HG02870 (cell line): ENCODE data around the gene GFI1.

Experiments
- ATAC-seq: cut with Tn5 transposase; IDR thresholded peaks from one replicate; pipeline ENCODE4 v1.9.1; 2021; ENCODE audit warnings: mild to moderate bottlenecking, moderate library complexity; ENCODE audit not compliant: unreplicated experiment

Gene GFI1

DNA sequence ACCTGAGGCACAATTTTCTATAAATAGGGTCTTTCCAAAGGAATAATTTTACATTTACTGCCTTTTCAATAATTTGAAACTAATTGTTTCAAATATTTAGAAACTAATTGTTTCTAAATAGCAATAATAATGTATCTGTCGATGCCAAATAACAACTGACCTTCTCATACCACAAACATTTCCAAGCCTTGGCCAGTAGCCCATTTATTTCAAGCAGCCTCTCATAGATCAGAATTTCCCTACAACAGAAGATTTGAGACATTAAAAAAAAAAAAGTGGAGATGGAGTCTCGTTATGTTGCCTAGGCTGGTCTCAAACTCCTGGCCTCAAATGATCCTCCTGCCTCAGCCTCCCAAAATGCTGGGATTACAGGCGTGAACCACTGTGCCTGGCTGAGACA, 2.1 kb upstream of the GFI1 start:
- ATAC-seq = no peak

GRCh38 chr1:92488416-92488815, 1.7 kb upstream of the GFI1 start:
- ATAC-seq = no peak

GRCh38 chr1:92487078-92487605, 417 bp upstream of the GFI1 start:
- ATAC-seq = no peak

GRCh38 chr1:92485381-92486250, 1.1 kb downstream of the GFI1 start:
- ATAC-seq = peak; percentile 45

- peak; percentile 23 for ATAC-seq
Observed at GRCh38 chr1:92484472-92485380, 2.0 kb downstream of the GFI1 start.

GRCh38 chr1:92483610-92484471, 2.9 kb downstream of the GFI1 start:
- no peak for ATAC-seq

DNA sequence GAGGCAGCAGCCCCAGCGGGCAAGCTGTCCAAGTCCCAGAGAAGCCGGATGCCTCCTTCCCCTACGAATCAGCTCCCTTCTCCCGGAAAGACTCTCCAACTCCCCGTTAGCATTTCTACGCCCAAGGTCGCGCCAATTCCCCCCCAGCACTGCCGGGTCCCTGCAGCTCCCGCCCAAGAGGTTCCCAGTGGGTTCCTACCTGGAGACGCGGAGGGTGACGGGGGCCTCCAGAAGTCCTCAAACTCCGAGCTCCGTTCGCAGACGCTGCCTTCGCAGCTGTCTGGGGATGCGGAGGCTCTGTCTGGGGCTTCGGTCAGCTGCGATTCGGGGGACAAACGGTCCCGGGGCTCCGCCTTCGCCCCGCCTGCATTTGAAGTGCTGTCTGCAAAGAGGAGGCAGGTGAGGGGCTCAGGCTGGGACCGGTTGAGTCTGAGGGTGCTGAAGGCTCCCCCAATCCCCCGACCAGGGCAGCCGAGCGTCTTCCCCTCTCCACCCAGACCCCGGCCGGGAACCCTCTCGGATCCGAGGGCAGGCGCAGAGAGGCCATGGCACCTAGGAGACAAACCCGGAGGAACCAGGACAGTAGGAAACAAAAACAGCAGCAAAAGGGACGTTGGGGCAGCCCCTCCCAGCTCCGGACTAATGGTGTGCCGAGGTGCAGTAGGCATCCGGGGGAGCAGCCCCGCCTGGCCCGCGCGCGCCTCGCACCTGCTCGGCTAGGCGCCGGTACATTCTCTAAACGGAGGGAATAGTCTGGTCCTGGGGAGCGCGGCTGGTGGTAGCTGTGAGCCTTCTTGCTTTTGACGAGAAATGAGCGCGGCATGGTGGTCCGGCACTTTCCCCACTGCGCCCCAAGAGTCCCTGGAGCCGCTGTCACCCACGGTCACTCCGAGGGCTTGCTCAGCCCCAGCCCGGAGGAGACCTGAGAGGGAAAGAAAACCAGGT, 3.8 kb downstream of the GFI1 start:
- no peak for ATAC-seq

GRCh38 chr1:92481971-92482664, 4.6 kb downstream of the GFI1 start:
- ATAC-seq = no peak

DNA sequence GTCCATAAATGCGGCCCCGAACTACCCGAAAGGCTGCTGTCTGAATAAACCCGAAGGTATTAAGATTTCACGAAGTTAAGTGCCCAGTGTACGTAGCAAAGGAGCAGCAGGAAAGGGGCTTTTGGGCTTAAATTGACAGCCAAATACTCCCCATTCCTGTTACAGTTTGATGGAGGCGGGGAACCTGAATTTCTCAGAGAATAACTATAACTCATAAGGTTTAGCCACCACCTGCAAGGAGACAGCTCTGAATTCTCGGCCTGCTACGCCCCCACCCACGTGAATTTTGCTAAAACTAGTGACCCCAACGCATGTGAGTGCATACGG, 5.2 kb downstream of the GFI1 start:
- ATAC-seq = no peak

DNA sequence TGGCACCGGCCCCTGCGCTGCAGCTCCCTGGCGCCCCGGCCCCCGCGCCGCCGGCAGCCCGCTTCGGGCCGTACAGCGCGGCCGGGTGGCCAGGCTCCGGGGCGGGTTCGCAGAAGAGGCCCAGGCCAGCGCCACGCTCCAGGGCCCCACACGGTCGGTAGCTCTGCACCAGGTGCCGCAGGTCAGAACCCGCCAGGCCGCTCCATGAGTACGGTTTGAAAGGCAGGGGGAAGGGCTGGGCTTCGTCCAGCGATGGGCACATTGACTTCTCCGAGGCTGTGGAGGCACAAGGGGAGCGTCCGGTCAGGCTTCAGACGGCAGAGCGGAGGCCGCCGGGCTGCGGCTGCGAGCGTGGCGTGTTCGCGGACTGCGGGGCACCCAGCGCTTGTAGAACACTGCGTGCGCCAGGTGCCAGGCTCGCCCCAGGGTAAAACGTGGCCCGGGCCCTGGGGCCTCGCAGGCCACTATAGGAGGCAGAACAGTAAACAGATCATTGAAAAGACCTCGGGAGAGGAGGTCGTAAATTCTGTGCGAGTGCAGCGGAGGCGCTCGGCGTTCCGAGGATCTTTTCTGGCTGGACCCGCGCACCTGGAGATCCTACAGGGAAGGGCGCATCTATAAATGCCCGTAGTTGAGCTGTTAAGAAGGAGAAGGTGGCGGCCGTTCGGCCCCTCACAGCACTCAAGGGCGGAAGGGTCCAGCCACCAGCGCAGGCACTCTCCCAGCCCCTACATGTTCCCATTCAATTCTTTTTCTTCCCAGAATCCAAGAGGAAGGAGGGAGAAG, 5.7 kb downstream of the GFI1 start:
- no peak for ATAC-seq

- ATAC-seq = no peak
Observed at GRCh38 chr1:92480200-92480812, 6.4 kb downstream of the GFI1 start.

DNA sequence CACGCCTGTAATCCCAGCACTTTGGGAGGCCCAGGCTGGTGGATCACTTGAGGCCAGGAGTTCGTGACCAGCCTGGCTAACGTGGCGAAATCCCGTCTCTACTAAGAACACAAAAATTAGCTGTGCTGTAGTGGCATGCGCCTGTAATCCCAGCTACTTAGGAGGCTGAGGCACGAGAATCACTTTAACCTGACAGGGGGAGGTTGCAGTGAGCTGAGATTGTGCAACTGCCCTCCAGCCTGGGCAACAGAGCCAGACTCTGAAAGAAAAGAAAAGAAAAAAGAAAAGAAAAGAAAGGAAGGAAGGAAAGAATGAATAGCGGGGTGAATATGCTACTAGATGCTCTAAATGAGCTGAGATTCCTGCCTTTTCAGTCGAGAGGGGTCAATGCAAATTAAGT, 7.1 kb downstream of the GFI1 start:
- ATAC-seq = no peak

GRCh38 chr1:92478393-92478792, 8.3 kb downstream of the GFI1 start:
- no peak for ATAC-seq

GRCh38 chr1:92476071-92476631, 10.6 kb downstream of the GFI1 start:
- peak; percentile 40 for ATAC-seq

DNA sequence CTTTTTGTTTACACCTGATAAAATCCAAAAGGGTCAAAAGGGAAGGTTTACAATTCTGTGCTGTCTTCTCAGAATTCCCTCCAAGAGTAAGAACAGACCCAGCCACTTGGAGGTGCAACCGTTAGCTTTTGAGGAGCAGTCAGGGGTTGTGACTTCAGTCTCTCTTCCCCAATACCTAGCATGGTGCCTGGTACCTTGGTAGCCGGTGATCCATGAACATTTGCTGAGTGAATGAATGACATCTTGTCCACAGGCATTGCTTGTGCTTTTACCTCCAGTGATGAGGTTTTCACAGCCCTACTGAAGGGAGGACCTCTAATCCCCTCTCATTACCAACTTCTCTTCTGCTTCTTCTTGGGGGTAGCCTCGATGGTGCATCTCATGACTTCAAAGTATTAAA, 11.7 kb downstream of the GFI1 start:
- no peak for ATAC-seq

DNA sequence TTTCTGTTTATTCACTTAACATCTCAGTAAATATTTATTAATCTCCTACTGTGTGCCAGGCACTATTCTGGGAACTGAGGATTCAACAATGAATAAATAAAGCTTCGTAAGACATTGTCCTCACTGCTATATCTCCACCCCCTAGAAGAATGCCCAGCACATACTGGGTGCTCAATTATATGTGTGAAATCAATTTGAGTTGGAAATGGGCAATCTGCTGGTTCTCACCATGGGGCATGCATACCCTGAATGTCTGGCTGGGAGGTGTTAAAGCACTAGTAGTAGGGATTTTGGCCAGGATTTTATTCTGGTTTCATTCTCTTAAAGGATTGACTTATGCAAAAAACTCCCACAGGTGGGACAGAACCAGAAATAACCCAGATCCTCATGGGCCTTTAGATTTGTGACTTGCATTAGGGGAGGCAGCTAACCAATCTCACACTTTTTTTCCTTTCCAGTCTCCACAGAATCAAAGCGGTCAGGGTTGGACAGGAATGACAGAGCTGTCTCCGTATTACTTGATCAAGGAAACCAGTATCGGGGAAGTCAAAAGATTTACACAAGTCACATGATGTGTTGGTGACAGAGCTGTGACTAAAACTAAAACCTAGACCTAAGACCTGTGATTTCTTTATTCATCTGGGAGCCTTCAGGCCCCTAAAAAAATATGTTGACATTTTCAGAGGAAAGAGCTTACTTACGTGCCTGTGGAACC, 12.8 kb downstream of the GFI1 start:
- ATAC-seq = peak; percentile 86

- ATAC-seq = no peak
Observed at GRCh38 chr1:92470216-92470615, 16.5 kb downstream of the GFI1 start.
